Measurements from ENCODE around the gene SDR39U1. TPM values are rescaled to one million over a fixed set of nuclear protein-coding genes. Genes with fewer than 3 reads are reported as not detected.

SDR39U1 gene
- total RNA-seq, 4 donors from 2014 or later: 16.1 to 36.0 (median 20.4) TPM

- peaks cover 0 to 81% (median 6%) of the 10 kb centered on the region in 3 donors for H3K36me3 ChIP-seq
- intact Hi-C loops (cut with DNase I): no loop called here
- peaks cover 0 to 32% (median 7%) of the 10 kb centered on the region in 3 donors for H3K4me1 ChIP-seq
- no peak for DNase-seq
- no peak for TF ChIP-seq POLR2A (IDR thresholded peaks at IDR 0.05)
- TF ChIP-seq CTCF (IDR thresholded peaks at IDR 0.05): no peak
- no peaks in the 10 kb centered on the region for H3K27me3 ChIP-seq
- no peaks in the 10 kb centered on the region for H3K9me3 ChIP-seq
- H3K4me3 ChIP-seq: no peak overlapping the region
- 84 to 100% methylated on average over 2 to 6 of the region's 18 CpGs for WGBS, 2 donors
- H3K27ac ChIP-seq: no peak overlapping the region
Measured at GRCh38 chr14:24407608-24408325, 34.8 kb downstream of the SDR39U1 start.

GRCh38 chr14:24406416-24406815 lies 36.2 kb downstream of the SDR39U1 start:
- H3K36me3 ChIP-seq: peaks cover 0 to 72% (median 6%) of the 10 kb centered on the region in 3 donors
- H3K9me3 ChIP-seq: no peaks in the 10 kb centered on the region
- H3K4me3 ChIP-seq: no peak overlapping the region
- peaks cover 0 to 41% (median 13%) of the 10 kb centered on the region in 3 donors for H3K4me1 ChIP-seq
- TF ChIP-seq POLR2A (IDR thresholded peaks at IDR 0.05) (no peak), CTCF (IDR thresholded peaks at IDR 0.05) (no peak)
- no peak for DNase-seq
- intact Hi-C loops (cut with DNase I): no loop called here
- H3K27me3 ChIP-seq: no peaks in the 10 kb centered on the region
- 72 to 92% methylated on average over 4 to 6 of the region's 6 CpGs for WGBS, 2 donors
- H3K27ac ChIP-seq: no peak overlapping the region

GRCh38 chr14:24404814-24405213 lies 37.8 kb downstream of the SDR39U1 start:
- TF ChIP-seq CTCF (IDR thresholded peaks at IDR 0.05) (no peak), POLR2A (IDR thresholded peaks at IDR 0.05) (no peak)
- 70 to 90% methylated on average over 4 of the region's 4 CpGs for WGBS, 2 donors
- no peaks in the 10 kb centered on the region for H3K27me3 ChIP-seq
- peaks cover 9 to 57% (median 25%) of the 10 kb centered on the region in 3 donors for H3K4me1 ChIP-seq
- H3K36me3 ChIP-seq: peaks cover 0 to 56% (median 6%) of the 10 kb centered on the region in 3 donors
- no peak for DNase-seq
- no peaks in the 10 kb centered on the region for H3K9me3 ChIP-seq
- intact Hi-C loops (cut with DNase I): no loop called here
- peak overlapping the region in 1 of 4 donors; percentile 0 for H3K27ac ChIP-seq
- H3K4me3 ChIP-seq: no peak overlapping the region

GRCh38 chr14:24403294-24403998 lies 39.1 kb downstream of the SDR39U1 start:
- Histone ChIP-seq H3K27ac (peak overlapping the region in 1 of 4 donors; percentile 50), H3K4me1 (peaks cover 21 to 68% (median 32%) of the 10 kb centered on the region in 3 donors), H3K4me3 (no peak overlapping the region), H3K9me3 (no peaks in the 10 kb centered on the region), H3K27me3 (no peaks in the 10 kb centered on the region), H3K36me3 (peaks cover 0 to 43% (median 1%) of the 10 kb centered on the region in 3 donors)
- intact Hi-C loops (cut with DNase I): no loop called here
- DNase-seq: no peak
- WGBS, 2 donors: 58 to 61% methylated on average over 7 of the region's 7 CpGs
- no peak for TF ChIP-seq POLR2A (IDR thresholded peaks at IDR 0.05)
- no peak for TF ChIP-seq CTCF (IDR thresholded peaks at IDR 0.05)

Measured in esophagus squamous epithelium (tissue), 5 donors.